ENCODE data around the gene MICAL2. TPM values are rescaled to one million over a fixed set of nuclear protein-coding genes. Genes with fewer than 3 reads are reported as not detected.

Gene MICAL2
- total and polyA plus RNA-seq, 2 of the 13 experiments (the other 11 are each of a cell fraction or from before 2014, with no cell fraction given) = 0.78 to 1.1 TPM

- Histone ChIP-seq H3K9ac (ENCODE audit: insufficient read depth, low read depth, low read length) (no peak overlapping the region), H3K27ac (ENCODE audit: extremely low read length, insufficient read depth, low read length) (no peak overlapping the region), H3K4me2 (ENCODE audit: low read depth, low read length) (no peak overlapping the region), H3K79me2 (ENCODE audit: insufficient read depth, low read length) (no peaks in the 10 kb centered on the region), H4K20me1 (ENCODE audit: insufficient read depth, low read length) (no peaks in the 10 kb centered on the region), H3K4me1 (ENCODE audit: insufficient read depth, low read length) (peaks cover 27% of the 10 kb centered on the region), H3K9me3 (ENCODE audit: low read length) (no peaks in the 10 kb centered on the region), H3K4me3 (replicated peaks in 1 of 3; ENCODE audit: insufficient read depth in 1 of 3, low read depth in 2 of 3, low read length in 3 of 3) (no peak overlapping the region), H3K36me3 (replicated peaks in 1 of 2; ENCODE audit: control insufficient read depth in 1 of 2, insufficient read depth in 2 of 2, low read length in 2 of 2) (no peaks in the 10 kb centered on the region), H3K27me3 (ENCODE audit: control insufficient read depth in 1 of 2, insufficient read depth in 2 of 2, low read length in 2 of 2) (peaks cover 0 to 1% of the 10 kb centered on the region in 2 experiments; a peak in 1 of 5 replicates), H2AFZ (ENCODE audit: low read length) (no peak overlapping the region)
- ChIA-PET POLR2A (no interaction called here), CTCF (ENCODE audit: low intra/inter-chr PET ratio, low total read pairs) (no interaction called here)
- FAIRE-seq (no peak), DNase-seq (ENCODE audit: low spot score) (no peak), ATAC-seq (no peak)
- BruUV-seq (replicated peaks) = no TSS peak
- intact Hi-C loops (cut with micrococcal nuclease; ENCODE audit: unreplicated experiment) (no loop called here), in situ Hi-C loops (cut with HindIII; ENCODE audit: extremely low pct_ligation_motif_present, low pct_unique_long_range_greater_than_20kb) (no loop called here)
- 55% methylated on average over 4 of the region's 4 CpGs for WGBS (ENCODE audit: low lambda C conversion rate)
- TF ChIP-seq NR2F2 (IDR thresholded peaks at IDR 0.05; ENCODE audit: borderline replicate concordance, low read depth) (no peak), LBX2 (CRISPR knock-in tag; IDR thresholded peaks at IDR 0.05; ENCODE audit: borderline replicate concordance) (no peak), HNRNPK (IDR thresholded peaks at IDR 0.05; ENCODE audit: low read depth, low read length, poor library complexity, severe bottlenecking) (no peak), ZNF512B (CRISPR knock-in tag; IDR thresholded peaks at IDR 0.05; ENCODE audit: borderline replicate concordance) (no peak), PRPF4 (IDR thresholded peaks at IDR 0.05; ENCODE audit: low read depth, low read length, poor library complexity, severe bottlenecking) (no peak), PREB (CRISPR knock-in tag; IDR thresholded peaks at IDR 0.05) (no peak), ZNF34 (CRISPR knock-in tag; IDR thresholded peaks at IDR 0.05; ENCODE audit: borderline replicate concordance) (no peak), ZBTB8A (CRISPR knock-in tag; IDR thresholded peaks at IDR 0.05; ENCODE audit: borderline replicate concordance, low read depth) (no peak), ZNF672 (CRISPR knock-in tag; IDR thresholded peaks at IDR 0.05) (no peak), TRIM24 (CRISPR knock-in tag; IDR thresholded peaks at IDR 0.05) (no peak), AFF4 (CRISPR knock-in tag; IDR thresholded peaks at IDR 0.05) (no peak), ETV6 (CRISPR knock-in tag; conservative IDR thresholded peaks at IDR 0.05) (no peak), ZNF776 (CRISPR knock-in tag; IDR thresholded peaks at IDR 0.05) (no peak), ARNT2 (CRISPR knock-in tag; IDR thresholded peaks at IDR 0.05; ENCODE audit: low read depth) (no peak), ATRX (CRISPR knock-in tag; IDR thresholded peaks at IDR 0.05; ENCODE audit: borderline replicate concordance) (no peak), ATAD3A (CRISPR knock-in tag; IDR thresholded peaks at IDR 0.05) (no peak), ZNF777 (CRISPR knock-in tag; IDR thresholded peaks at IDR 0.05) (no peak)
Observed at GRCh38 chr11:12076840-12077534, 33.4 kb upstream of the MICAL2 start.
